A673 (cell line): ENCODE results near the gene TENM4. TPM values are rescaled to one million over a fixed set of nuclear protein-coding genes. Genes with fewer than 3 reads are reported as not detected.

Experiments used
- BruUV-seq: library from RNA; stranded (reverse); fragments of 400-500 nt; replicated peaks from 2 replicates; lab custom pipeline; 2021; lab: Mats Ljungman, UMichigan
- CTCF ChIA-PET: fragments of 300-600 bp; sonication (Branson Sonifier 250); formaldehyde crosslinking; loops from one replicate; lab custom pipeline; 2022; ENCODE audit warnings: antibody characterized with exemption; lab: Charles Lee
- POLR2A ChIA-PET: fragments of 300-600 bp; sonication (Branson Sonifier 250); formaldehyde crosslinking; loops from one replicate; lab custom pipeline; 2022; ENCODE audit warnings: antibody characterized with exemption; ENCODE audit not compliant: low non-redundant PET; lab: Charles Lee
- DNase-seq: peaks from one replicate; pipeline ENCODE4 v3.0.0-alpha.2; 2015; ENCODE audit warnings: low spot score
- H3K27ac ChIP-seq: fragments of 200-600 bp; sonication (generic); 2 replicates; pipeline ENCODE4 v1.5.1; 2016; ENCODE audit warnings: mixed run types, low read depth, mild to moderate bottlenecking, mixed read lengths, antibody characterized with exemption, low read length; ENCODE audit not compliant: poor library complexity, severe bottlenecking
- H3K27me3 ChIP-seq: fragments of 200-600 bp; sonication (generic); replicated peaks from 2 replicates; pipeline ENCODE4 v1.6.1; 2017; ENCODE audit warnings: mixed run types, low read depth, mild to moderate bottlenecking, mixed read lengths, antibody characterized with exemption, low read length; ENCODE audit not compliant: insufficient read depth, poor library complexity
- H3K36me3 ChIP-seq: fragments of 200-600 bp; sonication (generic); 2 replicates; pipeline ENCODE4 v1.6.1; 2016; ENCODE audit warnings: mixed run types, mild to moderate bottlenecking, mixed read lengths, antibody characterized with exemption, low read length; ENCODE audit not compliant: insufficient read depth, poor library complexity, severe bottlenecking
- H3K4me1 ChIP-seq: fragments of 200-600 bp; sonication (generic); 2 replicates; pipeline ENCODE4 v1.6.1; 2017; ENCODE audit warnings: mixed run types, mild to moderate bottlenecking, mixed read lengths, antibody characterized with exemption, low read length; ENCODE audit not compliant: insufficient read depth, poor library complexity, severe bottlenecking
- H3K4me3 ChIP-seq: fragments of 200-600 bp; sonication (generic); 2 replicates; pipeline ENCODE4 v1.5.1; 2016; ENCODE audit warnings: low read depth, mixed run types, mild to moderate bottlenecking, mixed read lengths, low read length; ENCODE audit not compliant: poor library complexity, severe bottlenecking
- H3K9me3 ChIP-seq: fragments of 200-600 bp; sonication (generic); 2 replicates; pipeline ENCODE4 v1.6.1; 2016; ENCODE audit warnings: mixed run types, low read depth, mild to moderate bottlenecking, mixed read lengths, antibody characterized with exemption, low read length; ENCODE audit not compliant: poor library complexity, severe bottlenecking
- EZH2 ChIP-seq: fragments of 200-600 bp; sonication (generic); IDR thresholded peaks from 2 replicates; pipeline ENCODE4 v1.6.1; 2017; ENCODE audit warnings: borderline replicate concordance, low read depth, mild to moderate bottlenecking, mixed read lengths, antibody characterized with exemption, low read length; ENCODE audit not compliant: poor library complexity, severe bottlenecking
- intact Hi-C: fragments of 100-400 bp; cut with micrococcal nuclease; formaldehyde crosslinking; loops from one replicate; pipeline ENCODE4 v1.10.0; 2022; ENCODE audit not compliant: unreplicated experiment
- total RNA-seq: library from RNA; stranded (reverse); gene quantifications from 2 replicates; pipeline ENCODE4 v1.2.3, GENCODE V29; 2021
- TF ChIP-seq, protein P1 (sequence below): fragments of 300-800, 200-600 bp; sonication (generic); conservative IDR thresholded peaks from 2 replicates; pipeline ENCODE4 v1.5.1; 2017; ENCODE audit warnings: low read depth, mild to moderate bottlenecking, antibody characterized with exemption, low read length, moderate library complexity, mixed read lengths

TENM4 gene
- total RNA-seq, 1 experiment from 2014 or later = 0.11 TPM

DNA sequence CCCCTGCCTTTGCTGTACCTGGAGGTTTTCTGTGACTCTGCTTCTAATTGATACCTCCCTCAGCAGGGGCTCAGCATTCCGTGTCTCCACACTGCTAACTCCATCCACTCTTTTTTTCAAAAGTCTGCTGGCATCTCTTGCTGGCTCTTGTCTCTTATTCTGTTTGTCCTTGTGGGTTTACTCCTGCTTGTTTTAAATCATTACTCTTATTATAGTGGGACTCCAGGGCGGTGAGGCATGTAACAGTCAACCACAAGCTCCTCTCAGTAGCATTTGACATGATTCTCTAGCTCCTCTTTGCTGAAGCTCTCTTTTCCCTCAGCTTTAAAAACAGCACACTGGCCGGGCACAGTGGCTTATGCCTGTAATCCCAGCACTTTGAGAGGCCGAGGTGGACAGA is 605.9 kb downstream of the TENM4 start:
- intact Hi-C loops = no loop called here
- Histone ChIP-seq H3K9me3 (no peaks in the 10 kb centered on the region), H3K4me1 (no peaks in the 10 kb centered on the region), H3K27ac (no peak overlapping the region), H3K4me3 (no peak overlapping the region), H3K27me3 (peaks cover 17% of the 10 kb centered on the region), H3K36me3 (no peaks in the 10 kb centered on the region)
- ChIA-PET POLR2A (no interaction called here), CTCF (no interaction called here)
- TF ChIP-seq, protein P1, sequence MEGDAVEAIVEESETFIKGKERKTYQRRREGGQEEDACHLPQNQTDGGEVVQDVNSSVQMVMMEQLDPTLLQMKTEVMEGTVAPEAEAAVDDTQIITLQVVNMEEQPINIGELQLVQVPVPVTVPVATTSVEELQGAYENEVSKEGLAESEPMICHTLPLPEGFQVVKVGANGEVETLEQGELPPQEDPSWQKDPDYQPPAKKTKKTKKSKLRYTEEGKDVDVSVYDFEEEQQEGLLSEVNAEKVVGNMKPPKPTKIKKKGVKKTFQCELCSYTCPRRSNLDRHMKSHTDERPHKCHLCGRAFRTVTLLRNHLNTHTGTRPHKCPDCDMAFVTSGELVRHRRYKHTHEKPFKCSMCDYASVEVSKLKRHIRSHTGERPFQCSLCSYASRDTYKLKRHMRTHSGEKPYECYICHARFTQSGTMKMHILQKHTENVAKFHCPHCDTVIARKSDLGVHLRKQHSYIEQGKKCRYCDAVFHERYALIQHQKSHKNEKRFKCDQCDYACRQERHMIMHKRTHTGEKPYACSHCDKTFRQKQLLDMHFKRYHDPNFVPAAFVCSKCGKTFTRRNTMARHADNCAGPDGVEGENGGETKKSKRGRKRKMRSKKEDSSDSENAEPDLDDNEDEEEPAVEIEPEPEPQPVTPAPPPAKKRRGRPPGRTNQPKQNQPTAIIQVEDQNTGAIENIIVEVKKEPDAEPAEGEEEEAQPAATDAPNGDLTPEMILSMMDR = no peak
- no peak for TF ChIP-seq EZH2
- DNase-seq = no peak
- no TSS peak for BruUV-seq

DNA sequence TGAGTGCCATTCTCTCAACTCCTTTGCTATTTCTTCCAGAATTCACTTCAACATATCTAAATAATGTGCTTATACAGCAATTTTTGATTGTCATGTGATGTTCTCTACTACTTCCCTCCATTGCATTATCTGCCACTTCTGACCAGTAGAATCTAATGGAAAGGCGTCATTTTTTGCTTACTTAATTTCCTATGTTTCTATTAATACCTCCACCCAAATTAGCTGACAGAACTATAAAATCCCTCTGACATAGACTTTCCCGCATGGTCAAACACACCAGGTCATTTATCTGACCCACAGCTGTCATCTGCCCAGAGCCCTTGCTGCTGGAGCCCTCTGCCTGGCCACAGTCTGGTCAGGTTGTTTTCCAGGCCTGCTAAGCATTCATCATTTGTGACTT is 607.6 kb downstream of the TENM4 start:
- POLR2A ChIA-PET = no interaction called here
- intact Hi-C loops = no loop called here
- CTCF ChIA-PET = no interaction called here

DNA sequence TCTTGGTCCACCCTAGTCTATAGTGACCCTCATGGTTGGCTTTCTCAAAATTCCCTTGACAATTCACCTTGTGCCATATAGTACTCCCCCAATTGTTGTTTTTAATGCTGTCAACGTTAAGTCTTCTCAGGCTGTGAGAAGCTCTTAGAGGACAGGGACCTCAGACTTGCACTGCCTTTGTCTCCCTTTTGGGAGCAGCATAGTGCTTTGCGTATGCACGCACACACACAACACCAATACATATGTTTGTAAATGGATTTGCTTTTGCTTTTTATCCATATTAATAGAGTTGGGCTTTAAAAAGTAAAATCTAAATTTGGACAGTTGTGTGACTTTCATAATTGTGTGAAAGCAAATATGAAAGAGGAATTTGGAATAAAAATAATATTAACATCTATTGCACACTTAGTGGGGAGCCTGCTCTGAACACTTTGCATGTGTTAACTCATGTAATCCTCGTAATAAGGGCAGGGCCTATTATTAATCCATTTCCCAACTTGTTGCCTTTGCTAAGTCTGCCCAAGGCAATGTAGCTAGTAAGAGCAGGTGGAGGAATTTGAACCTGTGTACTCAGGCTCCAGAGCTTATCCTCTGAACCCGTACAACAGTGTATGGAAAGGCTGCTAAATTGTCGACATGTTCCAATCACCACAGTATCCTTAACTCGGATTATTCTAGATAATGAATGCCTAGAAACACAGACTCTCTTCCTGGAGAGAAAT is 608.4 kb downstream of the TENM4 start:
- TF ChIP-seq EZH2 = no peak
- TF ChIP-seq, protein P1 = peak; percentile 41; the same call in 1 of the 2 replicates
- no peaks in the 10 kb centered on the region for H3K9me3 ChIP-seq
- H3K27me3 ChIP-seq = peaks cover 5% of the 10 kb centered on the region
- intact Hi-C loops = no loop called here
- H3K4me1 ChIP-seq = no peaks in the 10 kb centered on the region
- H3K36me3 ChIP-seq = no peaks in the 10 kb centered on the region
- no peak overlapping the region for H3K4me3 ChIP-seq
- no peak for DNase-seq
- no peak overlapping the region for H3K27ac ChIP-seq
- POLR2A ChIA-PET = no interaction called here
- CTCF ChIA-PET = interaction anchor here (1.0 kb wide), 1 partner anchor 268 kb away, joined by 4 read pairs; no protein-coding TSS in a partner anchor
- BruUV-seq = no TSS peak

More for the DNA sequence above, 607.6 kb downstream of the TENM4 start:
- no peak overlapping the region for H3K4me3 ChIP-seq
- H3K4me1 ChIP-seq = no peaks in the 10 kb centered on the region
- H3K27ac ChIP-seq = no peak overlapping the region
- H3K27me3 ChIP-seq = peaks cover 9% of the 10 kb centered on the region
- TF ChIP-seq EZH2 = no peak
- TF ChIP-seq, protein P1 = no peak
- H3K9me3 ChIP-seq = no peaks in the 10 kb centered on the region
- no peaks in the 10 kb centered on the region for H3K36me3 ChIP-seq
- DNase-seq = no peak
- BruUV-seq = no TSS peak
